ENCODE data around the gene EXOSC2. TPM values are rescaled to one million over a fixed set of nuclear protein-coding genes. Genes with fewer than 3 reads are reported as not detected.

The EXOSC2 gene
- total RNA-seq = 29.7 TPM

GRCh38 chr9:130693426-130694191 lies at the start of gene EXOSC2:
Gene EXOSC2 (plus strand): TSS chr9:130693780. CDS start chr9:130693792, 12 bp downstream.
- peak; percentile 99 for DNase-seq (ENCODE audit: low spot score)

GRCh38 chr9:130651221-130651620 lies 42.4 kb upstream of the EXOSC2 start:
- DNase-seq (ENCODE audit: low spot score) = no peak

GRCh38 chr9:130651752-130652151 lies 41.8 kb upstream of the EXOSC2 start:
- no peak for DNase-seq (ENCODE audit: low spot score)

DNA sequence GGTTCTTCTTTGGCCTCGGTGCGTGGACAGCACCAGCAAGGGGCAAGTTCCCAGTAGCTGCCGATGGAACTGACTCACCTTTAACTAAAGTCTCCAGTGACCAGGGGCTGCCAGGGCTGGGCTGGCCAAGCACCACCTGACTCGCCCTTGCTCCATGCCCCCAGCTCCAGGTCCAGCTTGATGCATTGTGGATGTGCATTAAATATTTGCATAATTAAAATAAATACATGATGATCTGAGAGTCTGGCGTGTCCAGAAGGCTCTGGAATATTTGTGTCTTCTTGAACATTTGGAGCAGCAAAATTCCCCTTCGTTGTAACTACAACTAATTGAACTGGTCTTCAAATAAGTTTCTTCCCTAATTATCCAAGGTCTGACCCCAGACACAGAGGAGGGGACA lies 38.7 kb upstream of the EXOSC2 start:
- DNase-seq (ENCODE audit: low spot score) = no peak

DNA sequence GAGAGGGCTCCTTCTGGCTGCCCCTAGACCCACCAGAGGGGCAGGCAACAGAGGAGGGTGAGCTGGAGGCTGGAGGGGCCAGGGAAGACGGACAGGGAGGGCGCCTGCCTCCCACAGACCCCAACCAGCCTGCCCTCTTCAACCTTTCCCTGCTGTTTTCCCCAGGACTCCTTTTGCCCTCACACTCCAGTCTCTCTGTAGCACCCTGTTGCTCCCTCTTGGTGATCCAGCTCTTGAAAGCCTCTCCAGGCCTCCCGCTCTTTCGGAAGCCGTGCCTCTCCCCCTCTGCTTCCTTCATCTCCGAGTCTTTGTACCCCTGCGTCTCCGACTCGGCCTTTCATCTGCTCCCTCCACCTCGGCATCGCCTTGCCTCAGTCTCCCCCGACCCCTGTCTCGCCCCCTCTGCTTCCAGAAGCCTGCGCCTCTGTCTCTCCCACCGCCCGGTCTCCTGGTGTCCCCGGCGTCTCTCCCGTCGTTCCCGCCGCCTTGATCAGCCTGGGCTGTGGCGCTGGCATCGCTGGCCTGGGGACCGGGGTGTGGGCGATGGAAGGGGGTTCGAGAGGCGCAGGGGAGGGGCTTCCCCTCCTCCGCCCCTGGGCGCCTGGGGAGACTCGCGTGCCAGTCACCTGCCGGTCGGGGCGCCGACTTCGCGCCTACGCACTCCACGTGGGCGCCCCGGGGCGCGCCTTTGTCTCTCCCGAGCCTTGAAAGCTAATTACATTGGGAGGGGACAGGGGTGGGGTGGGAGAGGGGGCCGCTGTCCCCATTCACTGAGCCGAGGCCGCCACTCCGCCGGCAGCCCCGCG lies 34.5 kb upstream of the EXOSC2 start:
- no peak for DNase-seq (ENCODE audit: low spot score)

- DNase-seq (ENCODE audit: low spot score) = no peak
Measured at GRCh38 chr9:130659699-130660248, 33.8 kb upstream of the EXOSC2 start.

DNA sequence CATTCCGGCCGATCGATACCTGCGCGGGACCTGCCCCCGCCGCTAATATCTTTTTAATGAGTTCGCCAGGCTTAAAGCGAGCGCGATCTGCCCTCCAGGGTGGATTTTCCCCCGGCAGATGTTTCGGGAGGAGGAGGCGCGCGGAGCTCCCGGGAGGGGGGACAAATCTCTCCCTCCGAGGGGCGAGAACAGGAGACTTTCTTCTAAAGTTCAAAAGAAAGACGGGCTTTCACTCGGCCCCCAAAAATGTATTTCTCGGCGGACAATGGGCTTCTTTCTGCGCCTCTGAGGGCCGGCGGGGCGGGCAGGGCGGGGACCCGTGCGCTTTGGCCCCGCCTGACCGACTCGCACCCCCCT lies 33.3 kb upstream of the EXOSC2 start:
- DNase-seq (ENCODE audit: low spot score) = no peak

DNA sequence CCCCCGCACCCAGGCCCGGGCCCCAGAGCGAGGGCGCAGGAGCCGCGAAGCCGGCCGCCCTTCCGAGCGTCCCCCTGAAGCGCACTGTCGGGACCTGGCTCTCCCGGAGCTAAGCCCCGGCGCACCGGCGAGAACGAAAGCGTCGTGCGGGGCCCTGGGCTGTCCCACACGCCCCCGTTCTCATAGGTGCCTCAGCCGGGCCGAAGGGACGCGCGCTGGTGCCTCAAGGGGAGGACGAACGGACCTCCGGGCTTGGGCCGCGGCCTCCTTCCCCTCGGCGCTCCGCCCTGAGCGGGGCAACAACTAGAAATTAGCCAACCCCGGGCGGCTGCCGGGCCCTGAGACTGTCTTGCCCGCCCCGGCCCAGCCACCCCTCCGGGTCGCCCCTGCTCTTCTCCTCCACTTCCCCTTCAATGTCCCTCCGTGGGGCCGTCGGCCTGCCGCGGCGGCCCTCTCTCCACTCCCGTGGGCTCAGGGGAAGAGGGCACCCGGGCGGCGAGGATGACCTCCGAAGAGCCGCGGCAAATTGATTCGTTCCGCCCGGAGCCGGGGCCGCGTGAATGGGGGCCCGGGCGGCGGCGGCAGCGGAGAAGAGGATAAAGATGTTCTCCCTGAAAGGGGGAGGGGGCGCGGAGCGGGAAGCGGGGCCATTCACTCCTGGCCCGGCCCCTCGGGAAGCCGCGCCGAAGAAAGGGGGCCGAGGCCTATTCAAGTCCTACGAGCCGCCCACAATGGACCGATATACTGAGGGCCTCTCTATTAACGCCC lies 32.7 kb upstream of the EXOSC2 start:
- no peak for DNase-seq (ENCODE audit: low spot score)

DNA sequence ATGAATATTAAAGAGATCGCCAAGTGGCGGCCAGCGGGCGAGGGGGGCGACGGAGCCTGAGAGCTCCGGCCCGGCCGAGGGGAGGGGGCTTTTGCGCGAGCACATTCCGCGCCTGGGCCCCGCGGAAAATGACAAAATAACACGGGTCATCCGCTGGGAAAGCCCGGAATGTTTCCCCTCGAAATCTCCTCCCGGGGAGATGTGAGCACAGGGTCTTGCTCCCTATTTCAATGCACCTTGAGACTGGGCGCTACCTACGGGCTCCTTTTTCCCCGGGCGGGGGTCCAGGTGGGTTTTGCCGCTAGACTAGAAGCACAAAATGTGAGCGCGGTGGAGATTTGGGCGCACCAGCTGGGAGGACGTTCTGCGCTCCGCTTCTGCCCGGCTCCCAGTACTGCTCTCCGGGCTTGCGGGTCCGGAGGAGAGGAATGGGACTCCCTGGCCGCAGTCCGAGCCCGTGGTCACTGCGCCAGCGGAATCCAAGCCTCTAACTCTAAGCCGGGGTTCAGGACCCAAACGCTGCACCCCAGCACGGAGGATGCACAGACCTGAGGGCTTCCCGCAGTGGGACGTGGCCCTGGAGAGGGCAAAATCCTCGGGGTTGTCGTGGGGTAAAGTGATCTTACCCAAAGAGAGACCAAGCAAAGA lies 32.0 kb upstream of the EXOSC2 start:
- no peak for DNase-seq (ENCODE audit: low spot score)

- no peak for DNase-seq (ENCODE audit: low spot score)
Measured at GRCh38 chr9:130662099-130662969, 31.2 kb upstream of the EXOSC2 start.

GRCh38 chr9:130662970-130663257 lies 30.7 kb upstream of the EXOSC2 start:
- DNase-seq (ENCODE audit: low spot score) = no peak

GRCh38 chr9:130663258-130663976 lies 30.2 kb upstream of the EXOSC2 start:
- no peak for DNase-seq (ENCODE audit: low spot score)

DNA sequence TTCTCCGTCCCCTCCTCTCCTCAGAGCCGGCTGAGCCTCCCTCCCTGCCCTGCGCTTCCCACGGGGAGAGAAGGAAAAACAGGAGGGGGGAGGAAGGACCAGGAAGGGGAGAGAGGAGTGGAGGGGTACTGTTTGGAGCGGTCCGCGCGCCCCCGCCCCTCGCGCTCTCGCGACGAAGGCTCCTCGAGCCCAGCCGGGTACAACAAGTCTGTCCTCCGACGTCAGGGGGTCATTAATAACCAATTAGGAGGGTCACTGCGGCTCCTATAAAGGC lies 29.7 kb upstream of the EXOSC2 start:
- no peak for DNase-seq (ENCODE audit: low spot score)

GRCh38 chr9:130664251-130665028 lies 29.1 kb upstream of the EXOSC2 start, which contains the start of gene PRDM12:
Gene PRDM12 (plus strand): TSS chr9:130664594. CDS start chr9:130664654, 60 bp downstream.
- no peak for DNase-seq (ENCODE audit: low spot score)

DNA sequence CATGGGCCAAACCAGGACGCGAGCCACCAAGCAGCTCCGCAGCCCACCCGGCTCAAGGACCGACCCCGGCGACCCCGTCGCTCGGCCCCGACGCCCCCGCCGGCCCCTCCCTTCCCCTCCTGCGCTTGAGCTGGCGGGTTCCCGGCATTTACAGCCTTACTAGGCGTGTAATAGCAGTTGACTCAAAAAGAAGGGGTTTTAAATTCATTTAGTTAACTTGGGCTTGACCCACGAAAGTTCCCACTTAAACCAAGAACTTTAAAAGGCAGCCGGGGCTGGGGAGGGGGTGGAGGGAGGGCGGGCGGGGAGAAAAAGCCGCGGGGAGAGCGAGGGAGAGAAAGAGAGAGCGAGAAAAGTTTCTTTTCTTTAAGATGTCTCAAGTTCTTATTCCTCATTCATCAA lies 28.6 kb upstream of the EXOSC2 start:
- no peak for DNase-seq (ENCODE audit: low spot score)

DNA sequence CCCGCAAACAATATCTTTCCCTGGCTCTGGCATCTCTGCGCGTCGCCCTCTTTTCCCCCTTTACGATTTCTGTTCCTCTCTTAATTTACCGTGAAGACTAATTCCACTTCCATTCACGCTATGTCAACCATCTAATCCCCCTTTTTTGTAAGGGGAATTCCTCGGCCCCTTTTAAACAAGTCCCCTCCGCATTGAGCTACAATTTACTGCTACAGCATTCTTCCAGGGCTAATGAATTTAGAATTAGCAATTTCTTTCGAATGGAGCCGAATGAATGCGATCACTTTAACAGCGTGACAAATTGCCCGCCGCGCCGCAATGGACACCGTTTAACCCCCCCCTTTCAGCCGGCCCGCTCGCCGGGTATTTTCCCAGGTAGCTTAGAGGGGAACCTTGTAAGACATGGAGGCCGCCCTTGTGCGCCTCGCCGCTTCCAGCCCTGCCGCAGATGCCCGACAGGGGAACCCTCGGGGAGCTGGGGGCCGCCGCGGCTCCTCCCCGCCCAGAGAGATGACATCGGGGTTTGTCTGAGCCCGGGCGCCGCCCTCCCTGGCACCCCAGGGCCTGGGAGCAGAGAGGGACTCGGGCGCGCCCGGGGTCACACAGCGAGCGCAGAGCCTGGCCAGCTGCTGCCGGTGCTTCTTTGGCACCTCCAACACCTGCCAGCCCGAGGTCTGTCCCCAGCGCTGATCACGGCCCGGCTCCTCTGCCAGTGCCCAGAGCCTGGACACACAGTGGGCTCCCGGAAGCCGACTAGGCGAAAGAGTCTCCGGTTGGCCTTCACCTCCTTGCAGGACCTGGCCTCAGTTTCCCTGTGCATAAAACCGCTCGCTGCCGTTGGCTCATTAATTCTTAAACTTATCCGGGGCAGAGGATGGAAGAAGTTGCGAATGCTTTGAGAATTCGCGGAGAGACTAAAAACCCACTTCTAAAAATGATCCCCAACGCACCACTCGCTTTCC lies 27.9 kb upstream of the EXOSC2 start:
- no peak for DNase-seq (ENCODE audit: low spot score)

DNA sequence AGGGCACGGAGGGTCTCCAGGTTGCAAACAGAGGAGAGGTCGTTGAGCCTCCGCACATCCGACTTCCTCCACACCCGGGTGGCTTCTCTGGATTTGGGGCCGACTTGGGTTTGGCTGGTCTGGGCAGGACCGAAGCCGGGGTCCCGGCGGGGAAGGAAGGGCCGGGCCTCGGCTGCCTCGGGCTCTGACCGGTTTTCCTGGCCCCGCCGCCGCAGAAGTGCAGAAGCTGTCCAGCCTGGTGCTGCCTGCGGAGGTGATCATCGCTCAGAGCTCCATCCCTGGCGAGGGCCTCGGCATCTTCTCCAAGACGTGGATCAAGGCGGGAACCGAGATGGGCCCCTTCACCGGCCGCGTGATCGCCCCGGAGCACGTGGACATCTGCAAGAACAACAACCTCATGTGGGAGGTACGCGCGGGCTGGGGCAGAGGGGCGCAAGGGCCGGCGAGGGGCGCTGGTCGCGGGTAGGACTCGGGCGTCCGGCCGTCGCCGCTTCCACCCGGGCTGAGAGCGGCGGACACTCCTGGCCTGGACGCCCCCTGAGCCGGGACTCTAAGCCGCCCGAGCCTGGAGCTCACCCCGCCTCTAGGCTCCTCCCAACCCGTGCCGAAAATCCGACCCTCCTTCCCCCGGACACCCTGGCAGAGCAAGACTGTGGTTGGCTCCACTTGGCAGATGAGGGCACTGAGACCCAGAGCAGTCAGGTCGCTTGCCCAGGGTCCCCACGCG lies 27.0 kb upstream of the EXOSC2 start:
- no peak for DNase-seq (ENCODE audit: low spot score)

GRCh38 chr9:130667120-130667435 lies 26.5 kb upstream of the EXOSC2 start:
- no peak for DNase-seq (ENCODE audit: low spot score)
